ENCODE results near the gene CNEP1R1. TPM values are rescaled to one million over a fixed set of nuclear protein-coding genes. Genes with fewer than 3 reads are reported as not detected.

CNEP1R1 gene
- total RNA-seq, 1 experiment from 2014 or later: 12.2 TPM

DNA sequence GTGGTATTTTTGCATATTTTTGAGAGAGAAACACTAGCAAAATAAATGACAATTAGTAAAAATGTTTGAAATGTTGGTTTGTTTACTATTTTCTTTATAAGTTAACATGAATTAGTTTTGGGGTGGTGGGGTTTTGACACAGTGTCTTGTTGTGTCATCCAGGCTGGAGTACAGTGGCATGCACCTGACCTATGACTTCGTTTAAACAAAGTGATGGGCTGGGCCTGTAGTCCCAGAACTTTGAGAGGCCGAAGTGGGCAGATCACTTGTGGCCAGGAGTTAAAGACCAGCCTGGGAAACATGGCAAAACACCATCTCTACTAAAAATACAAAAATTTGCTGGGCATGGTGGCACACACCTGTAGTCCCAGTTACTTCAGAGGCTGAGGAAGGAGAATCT, 22.8 kb downstream of the CNEP1R1 start:
- Histone ChIP-seq H3K4me1 (replicated peaks; ENCODE audit: insufficient read depth) (no peaks in the 10 kb centered on the region), H3K36me3 (ENCODE audit: low read depth) (no peaks in the 10 kb centered on the region), H3F3A (ENCODE audit: insufficient read depth, low read depth) (no peaks in the 10 kb centered on the region), H3K27me3 (ENCODE audit: insufficient read depth, low read depth) (no peaks in the 10 kb centered on the region), H3K27ac (no peak overlapping the region), H3K4me2 (no peak overlapping the region), H3K4me3 (no peak overlapping the region), H3K9me2 (ENCODE audit: insufficient read depth) (no peaks in the 10 kb centered on the region), H3K79me2 (ENCODE audit: low read depth) (no peaks in the 10 kb centered on the region), H3K9me3 (ENCODE audit: insufficient read depth, low read depth) (no peaks in the 10 kb centered on the region), H2AFZ (no peak overlapping the region), H4K20me1 (ENCODE audit: insufficient read depth) (no peaks in the 10 kb centered on the region)
- CTCF ChIA-PET: no interaction called here
- TF ChIP-seq CTCF (conservative IDR thresholded peaks at IDR 0.05) (no peak), EZH2 (IDR thresholded peaks at IDR 0.05; ENCODE audit: low read depth) (no peak)
- DNase-seq: no peak
- POLR2A ChIA-PET (ENCODE audit: unreplicated experiment): no interaction called here
- intact Hi-C loops (cut with micrococcal nuclease; ENCODE audit: unreplicated experiment): no loop called here
- BruUV-seq (replicated peaks): no TSS peak

DNA sequence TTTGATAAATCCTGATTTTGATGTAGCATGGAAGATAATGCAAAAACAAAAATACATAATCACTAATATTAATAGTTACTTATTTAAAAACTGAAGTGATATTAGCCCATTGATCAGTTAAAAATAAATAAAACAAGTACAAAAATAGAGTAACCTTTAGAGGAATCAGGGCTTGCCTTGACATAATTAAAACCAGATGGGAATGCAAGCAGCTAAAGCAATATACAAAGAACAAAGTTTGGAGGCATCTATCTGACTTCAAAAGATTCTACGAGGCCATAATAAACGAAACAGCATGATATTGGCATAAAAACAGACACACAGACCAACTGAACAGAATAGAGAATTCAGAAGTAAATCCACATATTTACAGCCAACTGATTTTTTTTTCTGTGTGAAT, 25.8 kb downstream of the CNEP1R1 start:
- DNase-seq: no peak
- no peaks in the 10 kb centered on the region for H3F3A ChIP-seq (ENCODE audit: insufficient read depth, low read depth)
- ChIA-PET POLR2A (ENCODE audit: unreplicated experiment) (no interaction called here), CTCF (no interaction called here)
- TF ChIP-seq EZH2 (IDR thresholded peaks at IDR 0.05; ENCODE audit: low read depth) (no peak), CTCF (conservative IDR thresholded peaks at IDR 0.05) (no peak)
- H4K20me1 ChIP-seq (ENCODE audit: insufficient read depth): no peaks in the 10 kb centered on the region
- no peaks in the 10 kb centered on the region for H3K27me3 ChIP-seq (ENCODE audit: insufficient read depth, low read depth)
- BruUV-seq (replicated peaks): no TSS peak
- H3K27ac ChIP-seq: no peak overlapping the region
- H3K4me2 ChIP-seq: no peak overlapping the region
- H3K4me1 ChIP-seq (replicated peaks; ENCODE audit: insufficient read depth): no peaks in the 10 kb centered on the region
- H3K4me3 ChIP-seq: no peak overlapping the region
- no peaks in the 10 kb centered on the region for H3K9me2 ChIP-seq (ENCODE audit: insufficient read depth)
- H3K79me2 ChIP-seq (ENCODE audit: low read depth): no peaks in the 10 kb centered on the region
- H3K9me3 ChIP-seq (ENCODE audit: insufficient read depth, low read depth): no peaks in the 10 kb centered on the region
- intact Hi-C loops (cut with micrococcal nuclease; ENCODE audit: unreplicated experiment): no loop called here
- H3K36me3 ChIP-seq (ENCODE audit: low read depth): no peaks in the 10 kb centered on the region
- no peak overlapping the region for H2AFZ ChIP-seq

- Histone ChIP-seq H3K9me3 (ENCODE audit: insufficient read depth, low read depth) (no peaks in the 10 kb centered on the region), H3K9me2 (ENCODE audit: insufficient read depth) (no peaks in the 10 kb centered on the region), H3K36me3 (ENCODE audit: low read depth) (no peaks in the 10 kb centered on the region), H3K27ac (no peak overlapping the region), H3K27me3 (ENCODE audit: insufficient read depth, low read depth) (no peaks in the 10 kb centered on the region), H3F3A (ENCODE audit: insufficient read depth, low read depth) (no peaks in the 10 kb centered on the region), H4K20me1 (ENCODE audit: insufficient read depth) (no peaks in the 10 kb centered on the region), H3K4me1 (replicated peaks; ENCODE audit: insufficient read depth) (no peaks in the 10 kb centered on the region), H3K79me2 (ENCODE audit: low read depth) (no peaks in the 10 kb centered on the region), H3K4me3 (no peak overlapping the region), H3K4me2 (no peak overlapping the region), H2AFZ (no peak overlapping the region)
- no peak for DNase-seq
- TF ChIP-seq EZH2 (IDR thresholded peaks at IDR 0.05; ENCODE audit: low read depth) (no peak), CTCF (conservative IDR thresholded peaks at IDR 0.05) (no peak)
- ChIA-PET POLR2A (ENCODE audit: unreplicated experiment) (no interaction called here), CTCF (interaction anchor here (0.6 kb wide), 1 partner anchor 15 kb away, joined by 3 read pairs; no protein-coding TSS in a partner anchor)
- intact Hi-C loops (cut with micrococcal nuclease; ENCODE audit: unreplicated experiment): no loop called here
- no TSS peak for BruUV-seq (replicated peaks)
Measured at GRCh38 chr16:50056226-50056625, 31.2 kb downstream of the CNEP1R1 start.
